CD14-positive monocyte (primary cell): ENCODE measurements around the gene IFNA16. TPM values are rescaled to one million over a fixed set of nuclear protein-coding genes. Genes with fewer than 3 reads are reported as not detected.

Source experiments
- DNase-seq, 3 donors: peaks; one replicate each; pipeline ENCODE4 v3.0.0-alpha.2; 2011 to 2022
- H2AFZ ChIP-seq: 2 replicates; pipeline ENCODE4 v1.6.0; 2012; ENCODE audit warnings: mild to moderate bottlenecking, low read depth, low read length, inconsistent platforms; ENCODE audit not compliant: insufficient read depth, poor library complexity, severe bottlenecking
- H3K27ac ChIP-seq, 2 donors: 1 replicate in 1 of 2; 2 replicates in 1 of 2; pipeline ENCODE4 v1.5.1; 2012 to 2013; ENCODE audit warnings: low read length in 2 of 2, control low read depth in 1 of 2, inconsistent platforms in 1 of 2, low read depth in 1 of 2, mild to moderate bottlenecking in 1 of 2
- H3K27me3 ChIP-seq, 2 donors: one replicate each; pipeline versions ENCODE4 v1.6.0 to v1.6.1; 2011 to 2013; ENCODE audit warnings: low read length in 2 of 2; ENCODE audit not compliant: control insufficient read depth in 2 of 2, insufficient read depth in 2 of 2
- H3K36me3 ChIP-seq, 2 donors: replicated peaks in 1 of 2; 1 replicate in 1 of 2; 2 replicates in 1 of 2; pipeline versions ENCODE4 v1.5.1 to v1.6.1; 2012 to 2013; ENCODE audit warnings: low read length in 2 of 2, control low read depth in 1 of 2, inconsistent platforms in 1 of 2, mild to moderate bottlenecking in 1 of 2; ENCODE audit not compliant: insufficient read depth in 2 of 2, control insufficient read depth in 1 of 2
- H3K4me1 ChIP-seq, 2 donors: 1 replicate in 1 of 2; 2 replicates in 1 of 2; pipeline versions ENCODE4 v1.5.1 to v1.6.1; 2012 to 2013; ENCODE audit warnings: low read length in 2 of 2, control low read depth in 1 of 2, inconsistent platforms in 1 of 2, mild to moderate bottlenecking in 1 of 2, moderate library complexity in 1 of 2; ENCODE audit not compliant: insufficient read depth in 2 of 2, control insufficient read depth in 1 of 2
- H3K4me2 ChIP-seq: replicated peaks from 2 replicates; pipeline ENCODE3; 2012; ENCODE audit warnings: low read length, moderate library complexity, mild to moderate bottlenecking; ENCODE audit not compliant: poor library complexity, severe bottlenecking; ENCODE audit errors: extremely low read depth
- H3K4me3 ChIP-seq, 3 experiments: fragments of 200-600 bp in 1 of 3; sonication (generic) in 1 of 3; replicated peaks in 1 of 3; 1 replicate in 2 of 3; 2 replicates in 1 of 3; pipeline ENCODE4 v1.5.1; 2011 to 2013; ENCODE audit warnings: low read length in 3 of 3, mild to moderate bottlenecking in 3 of 3, control low read depth in 2 of 3, low read depth in 2 of 3, inconsistent platforms in 1 of 3, moderate library complexity in 1 of 3
- H3K79me2 ChIP-seq: 2 replicates; pipeline ENCODE4 v1.6.0; 2012; ENCODE audit warnings: mild to moderate bottlenecking, control low read depth, inconsistent platforms, low read length, moderate library complexity; ENCODE audit not compliant: insufficient read depth
- H3K9ac ChIP-seq: 2 replicates; pipeline ENCODE4 v1.6.0; 2017; ENCODE audit warnings: low read length, mild to moderate bottlenecking; ENCODE audit not compliant: insufficient read depth, poor library complexity, severe bottlenecking
- H3K9me3 ChIP-seq, 2 donors: replicated peaks in 1 of 2; 1 replicate in 1 of 2; 2 replicates in 1 of 2; pipeline versions ENCODE4 v1.5.1 to v1.6.1; 2012 to 2013; ENCODE audit warnings: low read length in 2 of 2, control low read depth in 1 of 2; ENCODE audit not compliant: control insufficient read depth in 1 of 2, insufficient read depth in 1 of 2
- H4K20me1 ChIP-seq: 2 replicates; pipeline ENCODE4 v1.6.0; 2012; ENCODE audit warnings: mild to moderate bottlenecking, low read length, control low read depth, moderate library complexity; ENCODE audit not compliant: insufficient read depth
- H3K27ac Mint-ChIP-seq, 7 donors: one replicate each; pipeline ENCODE4 v1.8.0; 2020; ENCODE audit warnings: mild to moderate bottlenecking in 7 of 7, mixed read lengths in 7 of 7, moderate library complexity in 6 of 7, inconsistent platforms in 2 of 7
- H3K27me3 Mint-ChIP-seq, 3 donors: one replicate each; pipeline ENCODE4 v1.8.0; 2021 to 2022; ENCODE audit warnings: low read depth in 3 of 3, mild to moderate bottlenecking in 3 of 3, mixed read lengths in 3 of 3, moderate library complexity in 3 of 3, inconsistent platforms in 1 of 3
- H3K36me3 Mint-ChIP-seq, 2 donors: one replicate each; pipeline ENCODE4 v1.8.0; 2020; ENCODE audit warnings: mixed read lengths in 2 of 2, inconsistent platforms in 1 of 2, mild to moderate bottlenecking in 1 of 2
- H3K4me1 Mint-ChIP-seq: one replicate; pipeline ENCODE4 v1.8.0; 2020; ENCODE audit warnings: mild to moderate bottlenecking, mixed read lengths
- H3K4me3 Mint-ChIP-seq, 2 donors: one replicate each; pipeline ENCODE4 v1.8.0; 2020; ENCODE audit warnings: mild to moderate bottlenecking in 2 of 2, mixed read lengths in 2 of 2, moderate library complexity in 1 of 2
- H3K9me3 Mint-ChIP-seq, 7 donors: one replicate each; pipeline ENCODE4 v1.8.0; 2020 to 2022; ENCODE audit warnings: mixed read lengths in 7 of 7, mild to moderate bottlenecking in 6 of 7, moderate library complexity in 6 of 7, inconsistent platforms in 2 of 7
- WGBS: methylation state at CpG from one replicate; pipeline ENCODE4 v1.1.5; 2013; ENCODE audit warnings: missing lambda C conversion rate; ENCODE audit not compliant: insufficient coverage; 5-methylcytosine and 5-hydroxymethylcytosine counted together
- intact Hi-C, 2 donors: fragments of 100-400 bp; cut with micrococcal nuclease; formaldehyde crosslinking; loops; one replicate each; pipeline versions ENCODE4 v1.15.0 to v1.15.1; 2023
- polyA plus RNA-seq, 3 donors: library from polyadenylated mRNA; depleted of rRNA in 1 of 3; unstranded in 2 of 3; stranded (reverse) in 1 of 3; fragments of 300-500 nt in 2 of 3; fragments of >200 nt in 1 of 3; fragmentation: Illumina TruSeq in 2 of 3; gene quantifications; 1 replicate in 2 of 3; 2 replicates in 1 of 3; pipeline ENCODE4 v1.2.3, GENCODE V29; 2012 to 2021
- TF ChIP-seq, protein P1 (sequence below): fragments of 200-600 bp; IDR thresholded peaks from one replicate; pipeline ENCODE4 v1.8.0; 2022; ENCODE audit warnings: antibody characterized with exemption, mild to moderate bottlenecking

IFNA16 gene
- polyA plus RNA-seq, 3 donors = not detected

DNA sequence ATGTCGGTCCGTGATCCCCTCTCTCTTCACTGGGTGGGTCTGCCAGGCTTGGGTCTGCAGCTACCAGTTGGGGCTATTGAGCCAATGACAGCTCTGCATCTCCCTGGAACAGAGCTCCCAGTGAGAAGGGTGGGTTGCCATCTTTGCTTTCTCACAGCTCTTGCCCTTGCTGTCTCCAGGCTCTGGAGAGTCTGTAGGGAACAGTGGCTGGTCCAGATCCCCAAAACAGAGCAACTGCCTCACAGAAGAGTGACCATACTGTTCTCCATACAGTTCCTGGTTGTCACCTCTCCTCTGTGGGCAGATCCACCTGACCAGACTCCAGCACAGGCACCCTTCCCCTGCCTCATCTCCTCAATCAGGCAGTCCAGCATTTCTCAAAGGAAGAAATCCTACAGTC lies 16.1 kb upstream of the IFNA16 start:
- H3K4me3 ChIP-seq = no peak overlapping the region
- no peaks in the 10 kb centered on the region for H3K36me3 ChIP-seq
- no peak overlapping the region for H3K9ac ChIP-seq
- H4K20me1 ChIP-seq = no peaks in the 10 kb centered on the region
- H3K4me1 ChIP-seq = peaks cover 2 to 4% of the 10 kb centered on the region in 2 donors
- H2AFZ ChIP-seq = no peak overlapping the region
- intact Hi-C loops = no loop called here
- no peak overlapping the region for H3K4me3 Mint-ChIP-seq
- peaks cover 3 to 12% of the 10 kb centered on the region in 2 donors for H3K27me3 ChIP-seq
- no peaks in the 10 kb centered on the region for H3K9me3 Mint-ChIP-seq
- H3K4me2 ChIP-seq = no peak overlapping the region
- peaks cover 4% of the 10 kb centered on the region for H3K4me1 Mint-ChIP-seq
- H3K9me3 ChIP-seq = no peaks in the 10 kb centered on the region
- H3K27ac ChIP-seq = no peak overlapping the region
- TF ChIP-seq, protein P1, sequence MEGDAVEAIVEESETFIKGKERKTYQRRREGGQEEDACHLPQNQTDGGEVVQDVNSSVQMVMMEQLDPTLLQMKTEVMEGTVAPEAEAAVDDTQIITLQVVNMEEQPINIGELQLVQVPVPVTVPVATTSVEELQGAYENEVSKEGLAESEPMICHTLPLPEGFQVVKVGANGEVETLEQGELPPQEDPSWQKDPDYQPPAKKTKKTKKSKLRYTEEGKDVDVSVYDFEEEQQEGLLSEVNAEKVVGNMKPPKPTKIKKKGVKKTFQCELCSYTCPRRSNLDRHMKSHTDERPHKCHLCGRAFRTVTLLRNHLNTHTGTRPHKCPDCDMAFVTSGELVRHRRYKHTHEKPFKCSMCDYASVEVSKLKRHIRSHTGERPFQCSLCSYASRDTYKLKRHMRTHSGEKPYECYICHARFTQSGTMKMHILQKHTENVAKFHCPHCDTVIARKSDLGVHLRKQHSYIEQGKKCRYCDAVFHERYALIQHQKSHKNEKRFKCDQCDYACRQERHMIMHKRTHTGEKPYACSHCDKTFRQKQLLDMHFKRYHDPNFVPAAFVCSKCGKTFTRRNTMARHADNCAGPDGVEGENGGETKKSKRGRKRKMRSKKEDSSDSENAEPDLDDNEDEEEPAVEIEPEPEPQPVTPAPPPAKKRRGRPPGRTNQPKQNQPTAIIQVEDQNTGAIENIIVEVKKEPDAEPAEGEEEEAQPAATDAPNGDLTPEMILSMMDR = no peak
- H3K79me2 ChIP-seq = no peaks in the 10 kb centered on the region
- peaks cover 12 to 20% (median 15%) of the 10 kb centered on the region in 3 donors for H3K27me3 Mint-ChIP-seq
- no peaks in the 10 kb centered on the region for H3K36me3 Mint-ChIP-seq
- no peak for DNase-seq
- H3K27ac Mint-ChIP-seq = no peak overlapping the region
- WGBS = 100% methylated on average over 2 of the region's 2 CpGs

GRCh38 chr9:21228122-21228521 lies 11.0 kb upstream of the IFNA16 start, which contains the start of gene IFNA17:
Gene IFNA17, minus strand, starts transcription at chr9:21228222. Its CDS starts 49 bp downstream, at chr9:21228173.
- H3K27ac Mint-ChIP-seq = no peak within 1 kb of the TSS
- no CpG with 5 or more reads among the region's 2 CpGs for WGBS

More at GRCh38 chr9:21228122-21228521, 11.0 kb upstream of the IFNA16 start, which contains the start of gene IFNA17:
- no peaks in the 10 kb centered on the region for H4K20me1 ChIP-seq
- no peaks in the 10 kb centered on the region for H3K36me3 ChIP-seq
- no peaks in the 10 kb centered on the region for H3K4me1 ChIP-seq
- TF ChIP-seq, protein P1 = no peak
- no peaks in the 10 kb centered on the region for H3K27me3 ChIP-seq
- H3K79me2 ChIP-seq = no peaks in the 10 kb centered on the region
- no peaks in the 10 kb centered on the region for H3K4me1 Mint-ChIP-seq
- H3K27ac ChIP-seq = no peak within 1 kb of the TSS
- H3K9me3 Mint-ChIP-seq = no peaks in the 10 kb centered on the region
- peaks cover 1 to 7% (median 3%) of the 10 kb centered on the region in 3 donors for H3K27me3 Mint-ChIP-seq
- no peaks in the 10 kb centered on the region for H3K36me3 Mint-ChIP-seq
- no peak within 1 kb of the TSS for H2AFZ ChIP-seq
- intact Hi-C loops = no loop called here
- DNase-seq = no peak
- no peak within 1 kb of the TSS for H3K9ac ChIP-seq
- no peak within 1 kb of the TSS for H3K4me2 ChIP-seq
- H3K4me3 ChIP-seq = no peak within 1 kb of the TSS
- H3K9me3 ChIP-seq = no peaks in the 10 kb centered on the region
- H3K4me3 Mint-ChIP-seq = no peak within 1 kb of the TSS
